Renal cortex interstitium (tissue), 15 donors: ENCODE results near the gene SGO2. TPM values are rescaled to one million over a fixed set of nuclear protein-coding genes. Genes with fewer than 3 reads are reported as not detected.

ENCODE experiments used
- DNase-seq, 11 donors: peaks; one replicate each; pipeline ENCODE4 v3.0.0-alpha.2; 2013; ENCODE audit warnings: low read depth in 9 of 11, low spot score in 4 of 11; ENCODE audit errors: extremely low read depth in 1 of 11
- long read RNA-seq, 16 experiments: transcript quantifications; one replicate each; lab custom pipeline, GENCODE V29; 2026
- polyA plus RNA-seq, 3 donors: library from polyadenylated mRNA; unstranded; fragments of 120-200 nt; gene quantifications; one replicate each; pipeline ENCODE4 v1.2.1, GENCODE V29; 2013; ENCODE audit not compliant: insufficient read length in 3 of 3

The SGO2 gene, protein sequence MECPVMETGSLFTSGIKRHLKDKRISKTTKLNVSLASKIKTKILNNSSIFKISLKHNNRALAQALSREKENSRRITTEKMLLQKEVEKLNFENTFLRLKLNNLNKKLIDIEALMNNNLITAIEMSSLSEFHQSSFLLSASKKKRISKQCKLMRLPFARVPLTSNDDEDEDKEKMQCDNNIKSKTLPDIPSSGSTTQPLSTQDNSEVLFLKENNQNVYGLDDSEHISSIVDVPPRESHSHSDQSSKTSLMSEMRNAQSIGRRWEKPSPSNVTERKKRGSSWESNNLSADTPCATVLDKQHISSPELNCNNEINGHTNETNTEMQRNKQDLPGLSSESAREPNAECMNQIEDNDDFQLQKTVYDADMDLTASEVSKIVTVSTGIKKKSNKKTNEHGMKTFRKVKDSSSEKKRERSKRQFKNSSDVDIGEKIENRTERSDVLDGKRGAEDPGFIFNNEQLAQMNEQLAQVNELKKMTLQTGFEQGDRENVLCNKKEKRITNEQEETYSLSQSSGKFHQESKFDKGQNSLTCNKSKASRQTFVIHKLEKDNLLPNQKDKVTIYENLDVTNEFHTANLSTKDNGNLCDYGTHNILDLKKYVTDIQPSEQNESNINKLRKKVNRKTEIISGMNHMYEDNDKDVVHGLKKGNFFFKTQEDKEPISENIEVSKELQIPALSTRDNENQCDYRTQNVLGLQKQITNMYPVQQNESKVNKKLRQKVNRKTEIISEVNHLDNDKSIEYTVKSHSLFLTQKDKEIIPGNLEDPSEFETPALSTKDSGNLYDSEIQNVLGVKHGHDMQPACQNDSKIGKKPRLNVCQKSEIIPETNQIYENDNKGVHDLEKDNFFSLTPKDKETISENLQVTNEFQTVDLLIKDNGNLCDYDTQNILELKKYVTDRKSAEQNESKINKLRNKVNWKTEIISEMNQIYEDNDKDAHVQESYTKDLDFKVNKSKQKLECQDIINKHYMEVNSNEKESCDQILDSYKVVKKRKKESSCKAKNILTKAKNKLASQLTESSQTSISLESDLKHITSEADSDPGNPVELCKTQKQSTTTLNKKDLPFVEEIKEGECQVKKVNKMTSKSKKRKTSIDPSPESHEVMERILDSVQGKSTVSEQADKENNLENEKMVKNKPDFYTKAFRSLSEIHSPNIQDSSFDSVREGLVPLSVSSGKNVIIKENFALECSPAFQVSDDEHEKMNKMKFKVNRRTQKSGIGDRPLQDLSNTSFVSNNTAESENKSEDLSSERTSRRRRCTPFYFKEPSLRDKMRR
- 10 to 100 TPM; 12.7 to 19.2 (median 15.7) TPM for polyA plus RNA-seq
- long read RNA-seq, donor 1, partial matches to known transcripts: 11 of 11 reads
- long read RNA-seq, donor 1, other reads (novel, unspliced or antisense): 0 of 11 reads
- long read RNA-seq, donor 2, partial matches to known transcripts: 13 of 13 reads
- long read RNA-seq, donor 2, other reads (novel, unspliced or antisense): 0 of 13 reads
- long read RNA-seq, donor 3, partial matches to known transcripts: 11 of 11 reads
- long read RNA-seq, donor 3, other reads (novel, unspliced or antisense): 0 of 11 reads
- long read RNA-seq, donor 4, partial matches to known transcripts: 9 of 9 reads
- long read RNA-seq, donor 4, other reads (novel, unspliced or antisense): 0 of 9 reads
- long read RNA-seq, donor 5: 0 reads
- long read RNA-seq, donor 6: 0 reads
- long read RNA-seq, donor 7, full-length matches to known transcripts: 1 of 1 reads
- long read RNA-seq, donor 7, partial matches to known transcripts: 0 of 1 reads
- long read RNA-seq, donor 7, other reads (novel, unspliced or antisense): 0 of 1 reads
- long read RNA-seq, donor 8, full-length matches to known transcripts: 3 of 44 reads
- long read RNA-seq, donor 8, partial matches to known transcripts: 41 of 44 reads
- long read RNA-seq, donor 8, other reads (novel, unspliced or antisense): 0 of 44 reads
- long read RNA-seq, donor 9: 0 reads
- long read RNA-seq, donor 10, partial matches to known transcripts: 10 of 11 reads
- long read RNA-seq, donor 10, other reads (novel, unspliced or antisense): 0 of 11 reads
- long read RNA-seq, donor 11: 0 reads
- long read RNA-seq, donor 12, partial matches to known transcripts: 9 of 9 reads
- long read RNA-seq, donor 12, other reads (novel, unspliced or antisense): 0 of 9 reads
- long read RNA-seq, donor 13, partial matches to known transcripts: 38 of 41 reads
- long read RNA-seq, donor 13, other reads (novel, unspliced or antisense): 0 of 41 reads
- long read RNA-seq, donor 14, full-length matches to known transcripts: 1 of 7 reads
- long read RNA-seq, donor 14, partial matches to known transcripts: 6 of 7 reads
- long read RNA-seq, donor 14, other reads (novel, unspliced or antisense): 0 of 7 reads
- long read RNA-seq, donor 15: 0 reads
- long read RNA-seq, donor 16, full-length matches to known transcripts: 1 of 12 reads
- long read RNA-seq, donor 16, partial matches to known transcripts: 11 of 12 reads
- long read RNA-seq, donor 16, other reads (novel, unspliced or antisense): 0 of 12 reads

DNA sequence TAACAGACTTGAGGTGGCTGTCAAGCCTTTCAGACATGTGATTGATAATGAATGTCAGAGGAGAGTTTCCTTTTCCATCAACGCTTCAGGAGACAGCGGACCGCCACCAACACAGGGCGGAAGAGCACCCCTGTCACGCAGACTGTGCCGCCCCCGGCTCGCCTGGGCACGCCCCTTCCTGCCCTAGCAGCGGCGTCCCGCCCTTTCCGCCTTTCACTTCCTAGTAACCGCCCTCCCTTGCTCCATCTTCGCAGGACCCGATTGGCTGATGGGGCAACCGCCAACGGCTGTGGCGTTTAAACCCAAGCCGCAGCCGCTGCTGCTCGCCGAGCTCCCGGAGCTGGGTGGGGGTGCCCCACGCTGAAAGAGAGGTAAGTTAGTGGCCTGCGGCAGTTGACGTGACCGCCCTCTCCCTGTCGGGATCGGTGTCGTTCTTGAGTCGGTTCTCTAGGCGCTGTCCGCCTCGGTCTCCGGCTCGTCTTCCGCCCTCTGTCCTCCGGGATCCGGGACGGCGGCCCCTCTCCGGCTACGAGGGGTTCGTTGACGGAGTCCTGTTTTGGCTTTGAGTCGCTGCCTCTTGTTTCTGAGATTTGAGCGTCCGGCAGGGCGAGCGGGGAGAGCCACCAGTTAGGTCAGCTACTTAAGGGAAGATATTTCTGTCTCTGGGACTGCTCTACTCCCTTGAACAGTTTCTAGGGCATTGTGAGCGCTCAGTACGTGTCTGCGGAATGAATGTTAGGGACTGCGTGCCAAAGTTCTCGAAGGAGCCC lies at the start of gene SGO2:
SGO2 (plus strand) TSS at position 326 of the 770 bp plus-strand sequence. CDS start 6,769 bp downstream, outside the sequence.
- DNase-seq: peak; percentile 79 to 95 (median 89)

DNA sequence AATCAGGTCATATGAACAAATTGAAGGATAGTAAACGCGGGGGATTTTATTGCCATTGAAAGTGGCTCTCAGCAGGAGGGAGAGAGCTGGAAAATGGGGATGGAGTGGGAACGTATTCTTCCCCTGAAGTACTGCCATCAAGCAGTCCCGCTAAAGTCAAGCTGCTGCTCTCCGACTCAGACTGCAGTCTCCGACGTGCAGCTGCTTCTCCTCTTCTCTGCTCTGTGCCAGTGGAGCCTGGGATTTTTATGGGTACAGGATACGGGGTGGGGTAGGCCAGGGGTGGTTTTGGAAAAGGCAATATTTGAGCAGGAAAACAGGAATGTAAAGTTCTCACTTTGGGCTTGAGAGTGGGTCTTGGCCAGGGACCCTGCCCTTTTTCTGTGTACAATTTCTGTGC lies 49.2 kb upstream of the SGO2 start:
- no peak for DNase-seq

DNA sequence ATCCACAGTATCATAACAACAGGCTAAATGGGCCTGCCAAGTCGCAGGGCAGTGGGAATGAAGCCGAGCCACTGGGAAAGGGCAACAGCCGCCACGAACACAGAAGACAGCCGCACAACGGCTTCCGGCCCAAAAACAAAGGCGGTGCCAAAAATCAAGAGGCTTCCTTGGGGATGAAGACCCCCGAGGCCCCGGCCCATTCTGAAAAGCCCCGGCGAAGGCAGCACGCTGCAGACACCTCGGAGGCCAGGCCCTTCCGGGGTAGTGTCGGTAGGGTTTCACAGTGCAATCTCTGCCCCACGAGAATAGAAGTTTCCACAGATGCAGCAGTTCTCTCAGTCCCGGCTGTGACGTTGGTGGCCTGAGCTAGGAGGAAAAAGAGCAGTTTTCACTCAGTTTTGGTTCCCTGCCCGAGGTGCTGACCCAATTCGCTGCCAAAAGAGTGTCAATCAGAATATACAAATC lies 48.3 kb upstream of the SGO2 start:
- no peak for DNase-seq

DNA sequence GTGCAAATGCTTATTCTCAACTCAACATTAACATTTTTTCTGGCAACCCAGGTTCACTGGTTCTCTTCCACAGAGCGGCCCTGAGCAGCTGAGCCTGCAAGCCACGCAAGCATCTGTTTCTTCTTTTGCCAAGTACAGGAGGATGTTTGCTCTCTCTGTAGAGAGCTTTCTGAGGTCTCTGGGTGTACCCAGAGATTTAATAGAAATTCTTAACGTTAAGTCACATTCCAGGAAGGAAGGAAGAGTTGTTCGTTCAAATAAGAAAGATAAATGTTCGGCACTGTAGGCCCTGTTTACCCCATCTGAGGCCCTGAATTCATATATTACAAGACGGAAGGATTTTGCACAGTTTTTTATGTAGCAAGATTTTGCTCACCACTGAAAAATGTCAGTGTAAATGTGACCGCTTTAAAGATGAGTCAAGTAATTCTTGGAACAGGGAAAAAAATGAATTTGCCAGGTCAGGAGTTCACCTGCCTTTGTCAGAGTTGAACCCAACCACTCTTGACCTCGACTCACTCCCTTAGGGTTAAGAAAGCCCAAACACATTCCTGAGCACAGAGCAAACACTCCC lies 46.2 kb upstream of the SGO2 start:
- DNase-seq: no peak

DNA sequence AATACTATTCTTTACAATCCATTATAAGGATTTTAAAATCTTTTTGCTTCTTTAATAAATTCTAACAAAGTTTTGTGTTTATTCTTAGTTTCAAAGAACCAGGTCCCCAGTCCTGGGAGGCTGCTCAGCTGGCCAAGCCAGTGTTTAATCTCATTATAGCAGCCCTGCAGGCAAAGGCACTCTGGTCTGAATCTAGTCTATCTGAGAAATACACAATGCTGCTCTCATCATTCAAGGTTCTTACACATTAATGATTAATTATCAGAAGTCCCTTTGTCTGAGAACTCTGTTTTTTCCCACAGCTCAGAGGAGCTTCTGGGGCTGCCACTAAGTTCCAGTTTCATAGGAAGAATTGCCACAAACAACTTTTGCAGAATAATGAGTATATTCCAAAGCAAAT lies 43.8 kb upstream of the SGO2 start:
- no peak for DNase-seq

DNA sequence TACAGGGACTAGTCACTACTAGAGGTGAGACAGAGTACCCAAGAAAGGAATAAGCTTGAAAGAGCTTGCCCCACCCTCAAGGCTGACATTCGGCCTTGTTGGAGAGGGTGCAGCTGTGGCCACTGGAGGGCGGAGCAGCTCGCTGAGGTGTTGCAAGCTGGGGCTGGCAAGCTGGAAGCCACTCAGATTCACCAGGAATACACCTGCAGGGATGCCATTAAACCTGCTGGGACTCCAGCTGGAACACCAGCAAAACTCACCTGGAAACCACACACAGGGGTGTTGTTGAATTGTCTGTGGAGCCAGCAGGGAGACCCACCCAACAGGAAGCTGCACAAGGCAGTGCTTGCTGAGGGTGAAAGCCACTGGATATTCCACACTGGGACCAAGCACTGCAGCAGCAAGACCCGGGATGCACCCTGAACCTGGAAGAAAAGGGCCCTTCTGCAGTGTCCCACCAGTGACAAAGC lies 42.2 kb upstream of the SGO2 start:
- no peak for DNase-seq

DNA sequence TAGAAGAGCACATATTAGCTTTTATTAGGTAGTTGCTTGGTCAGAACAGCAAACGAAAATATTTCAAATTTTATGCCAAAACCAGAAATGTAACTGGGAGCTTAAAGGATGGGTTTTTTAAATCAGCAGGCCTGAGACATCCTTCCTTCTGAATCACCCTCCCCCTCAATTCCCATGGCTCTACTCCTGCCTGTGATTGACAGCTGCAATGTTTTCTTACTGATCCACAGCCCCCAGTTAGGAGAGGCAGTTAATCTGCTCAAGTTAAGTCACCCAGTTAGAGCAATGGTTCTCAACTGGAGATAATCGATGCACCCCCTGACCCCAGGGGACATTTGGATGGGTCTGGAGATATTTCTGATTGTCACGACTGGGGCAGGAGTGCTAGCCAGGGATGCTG lies 41.1 kb upstream of the SGO2 start:
- DNase-seq: no peak

DNA sequence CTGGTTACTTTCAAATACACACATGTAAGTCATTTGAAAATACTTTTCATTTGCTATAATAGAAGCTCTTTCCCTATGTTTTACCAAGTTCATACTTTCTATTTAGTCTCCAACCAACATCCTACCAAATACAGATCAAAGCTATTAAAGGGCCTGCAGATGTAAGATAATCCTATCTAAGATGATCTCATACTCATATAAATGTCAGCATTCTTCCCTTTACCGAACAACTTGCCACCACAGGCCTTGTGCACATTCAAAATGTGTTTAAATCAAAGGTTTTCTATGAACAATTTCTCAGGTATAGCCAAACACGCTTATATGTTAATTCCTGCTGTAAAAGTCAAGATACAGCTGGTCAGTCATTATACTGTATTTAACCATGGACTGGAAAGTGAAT lies 39.5 kb upstream of the SGO2 start:
- no peak for DNase-seq

DNA sequence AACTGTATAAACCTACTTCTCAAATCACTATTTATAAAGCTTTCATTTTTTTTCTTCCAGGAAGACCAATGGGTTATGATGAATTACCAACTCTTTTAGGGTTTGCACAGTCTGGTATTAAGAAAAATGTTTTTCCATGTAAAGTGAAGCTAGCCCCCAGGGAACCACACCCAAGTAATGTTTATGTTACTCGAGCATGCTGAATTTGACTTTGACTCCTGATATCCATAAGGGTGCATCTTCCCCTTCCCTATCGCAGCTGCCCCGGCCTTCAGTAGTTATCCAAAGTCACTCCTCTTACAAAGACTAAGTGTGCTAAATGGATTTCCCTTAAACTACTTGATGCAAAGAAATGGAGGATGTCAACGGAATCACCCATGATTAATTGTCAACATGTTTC lies 37.8 kb upstream of the SGO2 start:
- DNase-seq: no peak

DNA sequence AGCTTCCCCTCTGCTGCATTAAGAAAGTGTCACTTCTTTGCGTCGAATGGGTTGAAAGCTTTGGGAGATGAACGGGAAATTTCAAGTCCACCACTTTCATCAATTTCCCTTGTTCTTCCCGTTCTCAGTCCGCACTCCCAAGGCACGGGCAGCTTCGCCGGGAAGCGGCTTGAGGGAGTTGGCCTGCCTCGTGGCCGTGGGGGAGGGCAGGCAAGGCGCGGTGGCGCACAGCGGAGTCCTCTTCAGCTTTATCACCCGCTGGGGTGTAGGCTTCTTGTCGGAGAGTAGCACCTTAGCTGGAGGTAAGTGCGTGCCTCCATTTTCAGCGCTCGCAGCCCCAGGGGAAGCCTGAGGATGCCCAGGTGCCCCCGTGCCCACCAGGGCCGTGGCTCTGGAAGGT lies 36.0 kb upstream of the SGO2 start:
- DNase-seq: no peak

DNA sequence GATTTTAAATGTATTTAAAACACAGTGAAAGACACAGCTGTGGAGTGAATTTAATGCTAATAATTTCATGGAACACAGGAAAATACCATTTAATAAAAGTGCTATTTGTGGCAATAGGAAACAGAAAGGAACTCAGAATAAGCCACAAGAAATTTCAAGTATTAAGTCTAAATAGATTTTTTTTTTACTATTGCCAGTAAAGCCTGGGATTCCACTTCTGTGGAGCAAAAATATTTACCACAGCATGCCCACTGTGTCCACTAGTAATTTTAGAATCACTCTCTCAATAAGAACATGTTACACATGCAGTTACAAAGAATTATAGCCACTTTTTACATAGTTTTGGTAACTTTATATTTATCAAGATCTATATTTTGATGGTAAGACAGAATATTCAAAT lies 33.4 kb upstream of the SGO2 start:
- no peak for DNase-seq

DNA sequence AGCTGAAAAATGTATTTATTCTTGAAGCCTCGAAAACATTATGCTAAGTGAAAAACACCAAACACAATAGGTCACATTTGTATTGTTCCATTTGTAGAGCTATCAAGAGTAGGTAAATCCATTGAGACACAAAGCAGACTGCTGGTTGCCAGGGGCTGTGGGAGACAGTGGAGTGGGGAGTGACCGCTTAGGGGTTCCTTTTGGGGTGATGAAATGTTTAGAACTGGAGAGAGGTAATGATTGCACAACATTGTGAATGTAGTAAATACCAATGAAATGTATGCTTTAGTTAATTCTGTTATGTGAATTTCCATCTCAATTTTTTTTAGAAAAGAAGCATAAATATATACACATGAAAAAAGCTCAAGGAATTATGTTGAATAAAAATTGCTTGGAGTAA lies 32.0 kb upstream of the SGO2 start:
- no peak for DNase-seq

DNA sequence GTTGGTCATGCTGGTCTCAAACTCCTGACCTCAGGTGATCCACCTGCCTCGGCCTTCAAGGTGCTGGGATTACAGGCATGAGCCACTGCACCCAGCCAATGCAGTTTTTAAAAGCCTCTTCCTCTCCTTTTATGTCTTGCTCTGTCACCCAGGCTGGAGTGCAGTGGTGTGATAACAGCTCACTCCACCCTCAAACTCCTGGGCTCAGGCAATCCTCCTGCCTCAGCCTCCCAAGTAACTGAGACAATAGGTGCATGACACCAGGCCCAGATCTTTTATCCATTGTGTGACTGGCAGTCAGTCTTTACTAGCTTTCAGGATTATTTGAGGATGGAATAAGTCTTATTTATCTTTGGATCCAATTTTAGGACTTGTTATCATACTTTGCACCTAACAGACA lies 29.3 kb upstream of the SGO2 start:
- DNase-seq: no peak

DNA sequence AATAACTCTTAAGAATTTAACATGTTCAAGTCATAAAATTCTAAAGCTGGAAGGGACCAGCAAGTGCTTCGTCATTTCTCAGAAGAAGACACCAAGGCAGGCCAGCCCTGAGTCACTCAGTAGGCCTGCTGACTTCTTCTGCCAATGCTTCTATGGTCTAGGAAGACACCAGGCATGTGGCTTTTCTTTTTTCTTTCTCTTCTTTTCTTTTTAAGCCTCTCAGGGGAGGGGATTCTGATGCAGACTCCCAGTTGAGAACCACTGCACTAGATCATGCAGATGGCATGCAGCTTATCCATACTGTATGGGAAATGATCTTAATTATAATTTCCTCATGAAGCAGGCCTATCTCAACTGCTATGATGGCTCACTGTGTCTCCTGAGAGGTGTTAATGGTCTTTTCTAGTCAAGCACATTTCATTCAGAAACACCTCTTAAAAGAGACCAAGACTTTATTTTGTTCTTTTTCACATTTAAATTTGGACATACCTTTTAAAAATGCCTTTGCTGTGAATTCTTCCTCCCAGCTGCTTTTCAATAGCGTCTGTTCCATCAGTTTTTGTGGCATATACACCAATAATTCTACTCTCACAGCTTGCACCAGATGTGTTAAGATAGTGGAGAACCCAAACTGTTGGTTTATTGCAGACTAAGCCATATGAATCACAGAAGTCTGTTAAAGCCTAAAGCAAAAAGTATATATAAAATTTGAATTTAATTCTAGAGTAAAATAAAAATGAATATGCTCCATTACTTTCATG lies 27.4 kb upstream of the SGO2 start:
- DNase-seq: no peak

DNA sequence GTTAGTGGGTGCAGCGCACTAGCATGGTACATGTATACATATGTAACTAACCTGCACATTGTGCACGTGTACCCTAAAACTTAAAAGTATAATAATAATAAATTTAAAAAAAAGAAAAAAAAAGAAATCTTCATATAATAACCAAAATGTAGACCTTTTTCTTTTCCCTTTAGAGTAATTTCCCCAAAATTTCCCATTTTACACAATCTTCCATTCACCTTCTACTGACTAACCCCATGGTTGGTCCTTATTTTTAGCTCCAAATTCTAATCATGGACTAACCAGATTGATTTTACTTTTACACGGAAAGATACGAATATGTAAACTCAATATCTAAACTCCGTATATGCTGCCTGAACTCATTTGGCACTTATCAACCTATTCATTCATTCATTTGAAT lies 23.8 kb upstream of the SGO2 start:
- DNase-seq: no peak
